ENCODE results near the gene PAXX. TPM values are rescaled to one million over a fixed set of nuclear protein-coding genes. Genes with fewer than 3 reads are reported as not detected.

PAXX gene
- polyA plus RNA-seq, 1 donor from 2014 or later, result 276 TPM

GRCh38 chr9:137012694-137013570, 20.7 kb downstream of the PAXX start:
- Histone ChIP-seq H4K20me1 (ENCODE audit: insufficient read depth) (no peaks in the 10 kb centered on the region), H3K4me2 (ENCODE audit: low read length) (no peak overlapping the region), H3K9me3 (ENCODE audit: low read length) (no peaks in the 10 kb centered on the region), H3F3A (ENCODE audit: insufficient read depth, low read length, poor library complexity, severe bottlenecking) (no peaks in the 10 kb centered on the region), H3K27me3 (ENCODE audit: insufficient read depth, low read depth, low read length) (no peaks in the 10 kb centered on the region), H2AFZ (ENCODE audit: low read depth, low read length) (no peak overlapping the region), H3K27ac (ENCODE audit: low read length) (no peak overlapping the region), H3K4me3 (ENCODE audit: low read length) (no peak overlapping the region), H3K36me3 (ENCODE audit: insufficient read depth, low read length) (peaks cover 7% of the 10 kb centered on the region), H3K9ac (ENCODE audit: low read length) (no peak overlapping the region), H3K9me2 (ENCODE audit: insufficient read depth, low read length) (no peaks in the 10 kb centered on the region), H3K79me2 (replicated peaks; ENCODE audit: insufficient read depth, low read length) (no peaks in the 10 kb centered on the region)
- TF ChIP-seq RAD21 (conservative IDR thresholded peaks at IDR 0.05), result no peak

- TF ChIP-seq CTCF (IDR thresholded peaks at IDR 0.05; ENCODE audit: poor library complexity, severe bottlenecking) (no peak), TAF1 (IDR thresholded peaks at IDR 0.05; ENCODE audit: low read depth) (no peak), POLR2AphosphoS5 (IDR thresholded peaks at IDR 0.05) (no peak), RAD21 (conservative IDR thresholded peaks at IDR 0.05) (no peak), EZH2 (IDR thresholded peaks at IDR 0.05; ENCODE audit: borderline replicate concordance, insufficient read depth, low read length, poor library complexity, severe bottlenecking) (no peak), SMC3 (conservative IDR thresholded peaks at IDR 0.05; ENCODE audit: poor library complexity) (no peak), MXI1 (conservative IDR thresholded peaks at IDR 0.05; ENCODE audit: poor library complexity, severe bottlenecking) (no peak), EP300 (conservative IDR thresholded peaks at IDR 0.05; ENCODE audit: poor library complexity, severe bottlenecking) (no peak)
- TF ChIP-seq, protein P1, sequence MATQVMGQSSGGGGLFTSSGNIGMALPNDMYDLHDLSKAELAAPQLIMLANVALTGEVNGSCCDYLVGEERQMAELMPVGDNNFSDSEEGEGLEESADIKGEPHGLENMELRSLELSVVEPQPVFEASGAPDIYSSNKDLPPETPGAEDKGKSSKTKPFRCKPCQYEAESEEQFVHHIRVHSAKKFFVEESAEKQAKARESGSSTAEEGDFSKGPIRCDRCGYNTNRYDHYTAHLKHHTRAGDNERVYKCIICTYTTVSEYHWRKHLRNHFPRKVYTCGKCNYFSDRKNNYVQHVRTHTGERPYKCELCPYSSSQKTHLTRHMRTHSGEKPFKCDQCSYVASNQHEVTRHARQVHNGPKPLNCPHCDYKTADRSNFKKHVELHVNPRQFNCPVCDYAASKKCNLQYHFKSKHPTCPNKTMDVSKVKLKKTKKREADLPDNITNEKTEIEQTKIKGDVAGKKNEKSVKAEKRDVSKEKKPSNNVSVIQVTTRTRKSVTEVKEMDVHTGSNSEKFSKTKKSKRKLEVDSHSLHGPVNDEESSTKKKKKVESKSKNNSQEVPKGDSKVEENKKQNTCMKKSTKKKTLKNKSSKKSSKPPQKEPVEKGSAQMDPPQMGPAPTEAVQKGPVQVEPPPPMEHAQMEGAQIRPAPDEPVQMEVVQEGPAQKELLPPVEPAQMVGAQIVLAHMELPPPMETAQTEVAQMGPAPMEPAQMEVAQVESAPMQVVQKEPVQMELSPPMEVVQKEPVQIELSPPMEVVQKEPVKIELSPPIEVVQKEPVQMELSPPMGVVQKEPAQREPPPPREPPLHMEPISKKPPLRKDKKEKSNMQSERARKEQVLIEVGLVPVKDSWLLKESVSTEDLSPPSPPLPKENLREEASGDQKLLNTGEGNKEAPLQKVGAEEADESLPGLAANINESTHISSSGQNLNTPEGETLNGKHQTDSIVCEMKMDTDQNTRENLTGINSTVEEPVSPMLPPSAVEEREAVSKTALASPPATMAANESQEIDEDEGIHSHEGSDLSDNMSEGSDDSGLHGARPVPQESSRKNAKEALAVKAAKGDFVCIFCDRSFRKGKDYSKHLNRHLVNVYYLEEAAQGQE (IDR thresholded peaks at IDR 0.05; ENCODE audit: borderline replicate concordance), result no peak
- no peaks in the 10 kb centered on the region for H3F3A ChIP-seq (ENCODE audit: insufficient read depth, low read length, poor library complexity, severe bottlenecking)
- no peaks in the 10 kb centered on the region for H3K79me2 ChIP-seq (replicated peaks; ENCODE audit: insufficient read depth, low read length)
- no peaks in the 10 kb centered on the region for H4K20me1 ChIP-seq (ENCODE audit: insufficient read depth)
- no peak overlapping the region for H3K4me3 ChIP-seq (ENCODE audit: low read length)
- no peak overlapping the region for H3K27ac ChIP-seq (ENCODE audit: low read length)
- H3K27me3 ChIP-seq (ENCODE audit: insufficient read depth, low read depth, low read length), result no peaks in the 10 kb centered on the region
- H3K9ac ChIP-seq (ENCODE audit: low read length), result no peak overlapping the region
- H2AFZ ChIP-seq (ENCODE audit: low read depth, low read length), result no peak overlapping the region
- no peak overlapping the region for H3K4me2 ChIP-seq (ENCODE audit: low read length)
- H3K36me3 ChIP-seq (ENCODE audit: insufficient read depth, low read length), result peaks cover 7% of the 10 kb centered on the region
- no peaks in the 10 kb centered on the region for H3K9me3 ChIP-seq (ENCODE audit: low read length)
- H3K9me2 ChIP-seq (ENCODE audit: insufficient read depth, low read length), result no peaks in the 10 kb centered on the region
Observed at GRCh38 chr9:137013571-137013940, 21.3 kb downstream of the PAXX start.

Data from neural cell (in vitro differentiated cells).